Stomach (tissue), 9 donors: Measurements from ENCODE around the gene SND1. TPM values are rescaled to one million over a fixed set of nuclear protein-coding genes. Genes with fewer than 3 reads are reported as not detected.

Experiments used
- DNase-seq, 2 donors: peaks; one replicate each; pipeline versions ENCODE4 v3.0.0 to v3.0.0-alpha.2; 2013 to 2019
- H3K27ac ChIP-seq, 5 donors: fragments of 200-600 bp in 4 of 5; sonication (generic) in 4 of 5; one replicate each; pipeline ENCODE4 v1.5.1; 2013 to 2019; ENCODE audit warnings: mild to moderate bottlenecking in 1 of 5, moderate library complexity in 1 of 5
- H3K27me3 ChIP-seq, 3 donors: fragments of 200-600 bp; sonication (generic); one replicate each; pipeline ENCODE4 v1.5.1; 2017 to 2019; ENCODE audit warnings: mixed run types in 1 of 3
- H3K36me3 ChIP-seq, 4 donors: fragments of 200-600 bp; sonication (generic); 1 replicate in 3 of 4; 2 replicates in 1 of 4; pipeline ENCODE4 v1.5.1; 2016 to 2019
- H3K4me1 ChIP-seq, 4 donors: fragments of 200-600 bp; sonication (generic); one replicate each; pipeline ENCODE4 v1.5.1; 2016 to 2019
- H3K4me3 ChIP-seq, 4 donors: fragments of 200-600 bp; sonication (generic) in 3 of 4; one replicate each; pipeline ENCODE4 v1.5.1; 2016 to 2019; ENCODE audit warnings: mild to moderate bottlenecking in 1 of 4
- H3K9me3 ChIP-seq, 4 donors: fragments of 200-600 bp; sonication (generic); one replicate each; pipeline ENCODE4 v1.5.1; 2016 to 2019
- EP300 ChIP-seq: sonication (generic); formaldehyde crosslinking; IDR thresholded peaks from one replicate; pipeline ENCODE4 v1.6.1; 2017; ENCODE audit warnings: antibody characterized with exemption
- POLR2A ChIP-seq, 4 donors: fragments of 450-650 bp; IDR thresholded peaks; one replicate each; pipeline ENCODE4 v1.6.1; 2016; ENCODE audit warnings: antibody characterized with exemption in 4 of 4, control low read depth in 2 of 4, mild to moderate bottlenecking in 1 of 4, moderate library complexity in 1 of 4
- POLR2AphosphoS5 ChIP-seq, 3 donors: sonication (generic); formaldehyde crosslinking; IDR thresholded peaks; one replicate each; pipeline ENCODE4 v1.6.1; 2016; ENCODE audit warnings: antibody characterized with exemption in 3 of 3
- WGBS, 5 donors: extraction: QIAGEN DNeasy Blood & Tissue Kit in 3 of 5; methylation state at CpG; one replicate each; pipeline versions ENCODE4 v1.1.5 to v1.1.7; 2013 to 2018; 5-methylcytosine and 5-hydroxymethylcytosine counted together
- intact Hi-C: fragments of 100-400 bp; cut with DNase I; formaldehyde crosslinking; loops from one replicate; pipeline ENCODE4 v1.15.1; 2023; ENCODE audit warnings: low total_unique reads
- polyA plus RNA-seq, 3 donors: library from polyadenylated mRNA; stranded (reverse); fragments of 200-250 nt; gene quantifications; one replicate each; pipeline ENCODE4 v1.2.3, GENCODE V29; 2013
- total RNA-seq, 5 donors: library from RNA; depleted of rRNA; stranded (reverse); fragments of >200 nt; gene quantifications; one replicate each; pipeline versions ENCODE4 v1.1.0 to v1.2.3, GENCODE V29; 2014 to 2016
- TF ChIP-seq, protein P1 (sequence below), 7 experiments: fragments of 450-650 bp in 4 of 7; fragments of 200-600 bp in 3 of 7; sonication (generic) in 3 of 7; IDR thresholded peaks; one replicate each; pipeline ENCODE4 v1.5.1; 2016 to 2019; ENCODE audit warnings: antibody characterized with exemption in 7 of 7, control low read depth in 2 of 7, mild to moderate bottlenecking in 1 of 7
- donor health status: healthy with polysubstance abuse.
- donor health status: Bipolar disorder and iron deficiency.
- donor health status: healthy.

SND1 gene
- total and polyA plus RNA-seq, 8 donors = 63.3 to 799 (median 126) TPM

- no peak for TF ChIP-seq POLR2A (IDR thresholded peaks at IDR 0.05)
- TF ChIP-seq EP300 = no peak
- TF ChIP-seq, protein P1, sequence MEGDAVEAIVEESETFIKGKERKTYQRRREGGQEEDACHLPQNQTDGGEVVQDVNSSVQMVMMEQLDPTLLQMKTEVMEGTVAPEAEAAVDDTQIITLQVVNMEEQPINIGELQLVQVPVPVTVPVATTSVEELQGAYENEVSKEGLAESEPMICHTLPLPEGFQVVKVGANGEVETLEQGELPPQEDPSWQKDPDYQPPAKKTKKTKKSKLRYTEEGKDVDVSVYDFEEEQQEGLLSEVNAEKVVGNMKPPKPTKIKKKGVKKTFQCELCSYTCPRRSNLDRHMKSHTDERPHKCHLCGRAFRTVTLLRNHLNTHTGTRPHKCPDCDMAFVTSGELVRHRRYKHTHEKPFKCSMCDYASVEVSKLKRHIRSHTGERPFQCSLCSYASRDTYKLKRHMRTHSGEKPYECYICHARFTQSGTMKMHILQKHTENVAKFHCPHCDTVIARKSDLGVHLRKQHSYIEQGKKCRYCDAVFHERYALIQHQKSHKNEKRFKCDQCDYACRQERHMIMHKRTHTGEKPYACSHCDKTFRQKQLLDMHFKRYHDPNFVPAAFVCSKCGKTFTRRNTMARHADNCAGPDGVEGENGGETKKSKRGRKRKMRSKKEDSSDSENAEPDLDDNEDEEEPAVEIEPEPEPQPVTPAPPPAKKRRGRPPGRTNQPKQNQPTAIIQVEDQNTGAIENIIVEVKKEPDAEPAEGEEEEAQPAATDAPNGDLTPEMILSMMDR (IDR thresholded peaks at IDR 0.05) = no peak
- TF ChIP-seq POLR2AphosphoS5 (IDR thresholded peaks at IDR 0.05) = no peak
- H3K9me3 ChIP-seq = no peaks in the 10 kb centered on the region
Measured at GRCh38 chr7:127845522-127846214, 193.7 kb downstream of the SND1 start.

GRCh38 chr7:127847641-127848040 lies 195.6 kb downstream of the SND1 start:
- H3K27ac ChIP-seq = no peak overlapping the region
- peaks cover 0 to 26% (median 16%) of the 10 kb centered on the region in 4 donors for H3K4me1 ChIP-seq
- no peaks in the 10 kb centered on the region for H3K27me3 ChIP-seq
- TF ChIP-seq, protein P1 (IDR thresholded peaks at IDR 0.05) = no peak
- TF ChIP-seq POLR2AphosphoS5 (IDR thresholded peaks at IDR 0.05) = no peak
- TF ChIP-seq EP300 = no peak
- TF ChIP-seq POLR2A (IDR thresholded peaks at IDR 0.05) = no peak
- H3K36me3 ChIP-seq = peaks cover 0 to 38% (median 8%) of the 10 kb centered on the region in 4 donors
- no peak for DNase-seq
- intact Hi-C loops = no loop called here
- H3K4me3 ChIP-seq = no peak overlapping the region
- no peaks in the 10 kb centered on the region for H3K9me3 ChIP-seq
- 94 to 99% (median 97%) methylated on average over 3 of the region's 3 CpGs for WGBS, 5 donors

More at GRCh38 chr7:127845522-127846214, 193.7 kb downstream of the SND1 start:
- DNase-seq = no peak
- Histone ChIP-seq H3K4me3 (no peak overlapping the region), H3K36me3 (peaks cover 0 to 38% (median 8%) of the 10 kb centered on the region in 4 donors), H3K27me3 (no peaks in the 10 kb centered on the region), H3K4me1 (peaks cover 0 to 27% (median 18%) of the 10 kb centered on the region in 4 donors), H3K27ac (peak overlapping the region in 1 of 5 donors; percentile 34)
- 40 to 57% (median 46%) methylated on average over 1 of the region's 1 CpG for WGBS, 5 donors
- intact Hi-C loops = no loop called here

DNA sequence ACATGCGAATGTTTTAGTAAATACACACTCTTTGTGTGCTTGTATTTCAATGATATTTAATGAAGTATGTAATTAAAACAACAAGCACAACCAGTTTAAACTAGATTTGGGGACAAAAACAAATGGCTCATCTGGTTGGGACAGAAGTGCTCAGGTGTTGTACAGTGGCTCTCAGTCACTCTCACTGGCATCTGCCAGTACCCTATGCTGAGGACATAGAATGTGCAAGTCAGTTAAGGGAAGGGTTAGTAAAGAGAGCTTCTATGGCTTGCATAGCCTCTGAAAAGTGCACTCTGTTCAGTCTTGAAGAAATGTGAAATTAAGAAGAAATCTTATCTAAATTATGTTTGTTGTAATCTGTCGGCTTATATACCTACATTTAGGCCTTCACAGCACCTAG lies 196.2 kb downstream of the SND1 start:
- intact Hi-C loops = no loop called here
- TF ChIP-seq, protein P1 (IDR thresholded peaks at IDR 0.05) = no peak
- TF ChIP-seq POLR2AphosphoS5 (IDR thresholded peaks at IDR 0.05) = no peak
- no peak for TF ChIP-seq EP300
- no peak for TF ChIP-seq POLR2A (IDR thresholded peaks at IDR 0.05)
- peaks cover 0 to 32% (median 8%) of the 10 kb centered on the region in 4 donors for H3K36me3 ChIP-seq
- 85 to 100% (median 95%) methylated on average over 2 of the region's 2 CpGs for WGBS, 5 donors
- H3K4me3 ChIP-seq = no peak overlapping the region
- no peaks in the 10 kb centered on the region for H3K27me3 ChIP-seq
- H3K4me1 ChIP-seq = peaks cover 0 to 26% (median 16%) of the 10 kb centered on the region in 4 donors
- no peak for DNase-seq
- no peaks in the 10 kb centered on the region for H3K9me3 ChIP-seq
- H3K27ac ChIP-seq = no peak overlapping the region

- Histone ChIP-seq H3K4me1 (peaks cover 0 to 12% (median 5%) of the 10 kb centered on the region in 4 donors), H3K4me3 (no peak overlapping the region), H3K27ac (no peak overlapping the region), H3K36me3 (peaks cover 0 to 21% (median 8%) of the 10 kb centered on the region in 4 donors), H3K27me3 (no peaks in the 10 kb centered on the region), H3K9me3 (no peaks in the 10 kb centered on the region)
- DNase-seq = no peak
- WGBS, 5 donors = 87 to 93% (median 91%) methylated on average over 3 of the region's 3 CpGs
- TF ChIP-seq POLR2A (IDR thresholded peaks at IDR 0.05) = no peak
- TF ChIP-seq, protein P1 (IDR thresholded peaks at IDR 0.05) = no peak
- TF ChIP-seq POLR2AphosphoS5 (IDR thresholded peaks at IDR 0.05) = no peak
- no peak for TF ChIP-seq EP300
- intact Hi-C loops = no loop called here
Measured at GRCh38 chr7:127850195-127850594, 198.2 kb downstream of the SND1 start.
